Kidney epithelial cell (primary cell): Measurements from ENCODE around the gene AURKAIP1. TPM values are rescaled to one million over a fixed set of nuclear protein-coding genes. Genes with fewer than 3 reads are reported as not detected.

Experiments used
- DNase-seq: peaks from one replicate; pipeline ENCODE4 v3.0.0-alpha.2; 2010; ENCODE audit warnings: low read depth
- H3K27me3 ChIP-seq: 2 replicates; pipeline ENCODE4 v1.6.0; 2011; ENCODE audit warnings: low read length; ENCODE audit not compliant: control insufficient read depth, insufficient read depth
- H3K36me3 ChIP-seq: 2 replicates; pipeline ENCODE4 v1.5.1; 2011; ENCODE audit warnings: low read length; ENCODE audit not compliant: control insufficient read depth, insufficient read depth
- H3K4me3 ChIP-seq: 2 replicates; pipeline ENCODE4 v1.5.1; 2011; ENCODE audit warnings: low read depth, mild to moderate bottlenecking, control low read depth, low read length
- CTCF ChIP-seq: IDR thresholded peaks from 2 replicates; pipeline ENCODE4 v1.5.1; 2011; ENCODE audit warnings: mild to moderate bottlenecking, moderate library complexity, low read length, control low read depth, inconsistent platforms; ENCODE audit not compliant: insufficient read depth, poor library complexity, severe bottlenecking
- total RNA-seq: library from RNA; depleted of rRNA; stranded (reverse); fragments of >200 nt; gene quantifications from 2 replicates; pipeline ENCODE4 v1.2.3, GENCODE V29; 2015

The AURKAIP1 gene
- 201 and 204 TPM in 2 replicates for total RNA-seq

GRCh38 chr1:1374929-1375662 is at the start of gene AURKAIP1:
Gene AURKAIP1 (minus strand): TSS chr1:1375207. CDS start chr1:1374756, 451 bp downstream.
- Histone ChIP-seq H3K36me3 (no peaks in the 10 kb centered on the region), H3K27me3 (no peaks in the 10 kb centered on the region), H3K4me3 (peak within 1 kb of the TSS; percentile 96)
- DNase-seq = peak; percentile 99
- TF ChIP-seq CTCF = peak; percentile 17

GRCh38 chr1:1424707-1425106 is 49.7 kb upstream of the AURKAIP1 start:
- Histone ChIP-seq H3K4me3 (no peak overlapping the region), H3K36me3 (no peaks in the 10 kb centered on the region), H3K27me3 (peaks cover 5% of the 10 kb centered on the region)
- no peak for DNase-seq
- no peak for TF ChIP-seq CTCF

- no peaks in the 10 kb centered on the region for H3K36me3 ChIP-seq
- H3K27me3 ChIP-seq = peaks cover 6% of the 10 kb centered on the region
- DNase-seq = no peak
- no peak overlapping the region for H3K4me3 ChIP-seq
- TF ChIP-seq CTCF = no peak
Observed at GRCh38 chr1:1423245-1423597, 48.2 kb upstream of the AURKAIP1 start.

GRCh38 chr1:1422465-1423244 is 47.6 kb upstream of the AURKAIP1 start:
- DNase-seq = no peak

GRCh38 chr1:1421907-1422464 is 47.0 kb upstream of the AURKAIP1 start:
- no peak for DNase-seq

More at GRCh38 chr1:1422465-1423244, 47.6 kb upstream of the AURKAIP1 start:
- no peaks in the 10 kb centered on the region for H3K36me3 ChIP-seq
- H3K4me3 ChIP-seq = no peak overlapping the region
- H3K27me3 ChIP-seq = peaks cover 6% of the 10 kb centered on the region
- no peak for TF ChIP-seq CTCF

More at GRCh38 chr1:1421907-1422464, 47.0 kb upstream of the AURKAIP1 start:
- H3K36me3 ChIP-seq = no peaks in the 10 kb centered on the region
- H3K4me3 ChIP-seq = no peak overlapping the region
- peaks cover 6% of the 10 kb centered on the region for H3K27me3 ChIP-seq
- no peak for TF ChIP-seq CTCF
